Stimulated activated naive CD4-positive, alpha-beta T cell (primary cell): ENCODE data around the gene KNDC1.

Experiments used
- DNase-seq, 6 experiments: peaks; one replicate each; lab custom pipeline; 2025; lab: John Stamatoyannopoulos, UW

Gene KNDC1

DNA sequence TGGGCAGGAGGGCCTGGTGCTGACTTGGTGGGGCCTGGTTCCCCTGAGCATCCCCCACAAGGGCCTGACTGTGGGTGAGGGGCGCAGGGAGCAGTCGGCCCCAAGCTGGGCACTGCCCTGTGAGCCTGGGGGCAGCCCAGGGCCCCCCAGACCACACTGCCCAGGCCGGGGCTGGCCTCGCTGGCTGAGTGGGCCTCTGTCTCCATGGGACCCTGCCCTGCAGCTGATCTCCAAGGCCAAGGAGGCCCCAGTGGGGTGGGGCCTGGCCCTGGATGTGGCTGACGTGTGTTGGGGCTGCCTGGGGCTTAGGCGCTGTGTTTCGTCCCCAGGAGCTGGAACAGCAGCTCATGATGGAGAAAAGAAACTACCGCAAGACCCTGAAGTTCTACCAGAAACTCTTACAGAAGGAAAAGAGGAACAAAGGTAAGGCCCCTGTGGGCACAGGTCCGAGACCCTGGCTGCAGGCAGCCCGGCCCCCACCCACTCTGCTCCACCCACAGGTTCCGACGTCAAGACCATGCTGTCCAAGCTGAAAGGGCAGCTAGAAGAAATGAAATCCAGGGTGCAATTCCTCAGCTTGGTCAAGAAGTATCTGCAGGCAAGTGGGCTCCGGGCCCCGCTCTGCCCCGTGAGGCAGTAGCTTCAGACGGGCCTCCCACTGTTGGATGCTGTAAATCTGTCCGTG is 46.5 kb downstream of the KNDC1 start:
- no peak for DNase-seq

GRCh38 chr10:133207041-133207600 is 47.1 kb downstream of the KNDC1 start:
- no peak for DNase-seq

GRCh38 chr10:133207627-133208026 is 47.6 kb downstream of the KNDC1 start:
- DNase-seq = no peak

- no peak for DNase-seq
These were observed 48.4 kb downstream of the KNDC1 start for GRCh38 chr10:133208466-133208865.

- no peak for DNase-seq
These were observed 49.1 kb downstream of the KNDC1 start for GRCh38 chr10:133209117-133209516.

DNA sequence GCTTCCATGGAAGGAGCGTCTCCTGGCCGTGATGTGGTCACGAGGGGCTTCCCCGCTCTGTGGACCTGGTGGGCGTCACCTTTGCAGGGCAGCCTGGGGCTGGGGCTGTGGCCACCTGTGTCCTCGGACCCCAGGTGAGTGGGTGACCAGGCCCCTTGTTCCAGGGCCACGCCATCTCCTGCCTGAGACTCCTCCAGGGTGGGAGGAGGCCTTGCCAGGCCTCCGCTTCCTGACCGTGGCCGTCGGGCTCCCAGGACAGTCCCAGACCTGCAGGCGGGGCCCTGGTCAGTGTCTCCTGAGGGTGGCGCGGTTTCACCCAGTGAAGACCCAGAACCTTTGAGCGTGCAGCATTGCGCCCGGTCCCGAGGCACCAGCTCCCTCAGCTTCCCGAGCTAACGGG is 49.6 kb downstream of the KNDC1 start:
- DNase-seq = no peak

- DNase-seq = no peak
These were observed 50.5 kb downstream of the KNDC1 start for GRCh38 chr10:133210398-133211140.

- no peak for DNase-seq
These were observed 51.3 kb downstream of the KNDC1 start for GRCh38 chr10:133211141-133211830.

DNA sequence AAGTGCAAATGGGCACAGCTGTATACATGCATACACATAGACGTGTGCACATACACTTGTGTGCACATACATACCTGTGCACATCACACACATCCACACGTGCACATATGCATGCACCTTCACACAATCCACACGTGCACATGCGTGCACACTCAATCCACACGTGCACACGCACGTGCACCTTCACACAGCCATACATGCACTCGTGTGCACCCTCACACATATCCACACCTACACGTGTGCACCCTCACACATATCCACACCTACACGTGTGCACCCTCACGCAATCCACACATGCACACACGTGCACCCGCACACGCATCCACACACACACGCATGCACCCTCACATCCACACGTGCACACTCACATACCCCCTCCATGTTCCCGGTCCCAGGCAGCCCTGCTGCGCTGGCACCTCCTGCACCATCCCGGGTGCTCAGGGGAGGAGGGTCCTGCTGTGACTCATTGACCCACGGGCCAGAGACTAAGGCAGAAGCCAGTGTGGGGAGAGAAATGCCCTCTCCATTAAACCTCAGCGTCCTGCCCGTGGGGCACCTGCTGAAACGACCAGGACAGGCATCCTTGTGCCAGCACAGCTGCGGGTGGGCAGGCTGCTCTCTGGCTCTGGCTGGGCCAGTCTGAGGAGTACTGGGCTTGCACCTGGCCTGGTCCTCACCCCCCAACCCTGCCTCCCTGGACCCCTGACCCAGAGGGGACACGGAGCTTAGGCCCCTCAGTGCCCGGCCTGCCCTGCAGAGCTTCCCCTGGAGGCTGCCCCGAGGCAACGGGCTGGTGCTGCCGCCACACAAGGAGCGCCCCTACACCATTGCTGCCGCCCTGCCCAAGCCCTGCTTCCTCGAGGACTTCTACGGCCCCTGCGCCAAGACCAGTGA is 52.2 kb downstream of the KNDC1 start:
- DNase-seq = no peak

- DNase-seq = no peak
These were observed 53.0 kb downstream of the KNDC1 start for GRCh38 chr10:133212853-133213494.

DNA sequence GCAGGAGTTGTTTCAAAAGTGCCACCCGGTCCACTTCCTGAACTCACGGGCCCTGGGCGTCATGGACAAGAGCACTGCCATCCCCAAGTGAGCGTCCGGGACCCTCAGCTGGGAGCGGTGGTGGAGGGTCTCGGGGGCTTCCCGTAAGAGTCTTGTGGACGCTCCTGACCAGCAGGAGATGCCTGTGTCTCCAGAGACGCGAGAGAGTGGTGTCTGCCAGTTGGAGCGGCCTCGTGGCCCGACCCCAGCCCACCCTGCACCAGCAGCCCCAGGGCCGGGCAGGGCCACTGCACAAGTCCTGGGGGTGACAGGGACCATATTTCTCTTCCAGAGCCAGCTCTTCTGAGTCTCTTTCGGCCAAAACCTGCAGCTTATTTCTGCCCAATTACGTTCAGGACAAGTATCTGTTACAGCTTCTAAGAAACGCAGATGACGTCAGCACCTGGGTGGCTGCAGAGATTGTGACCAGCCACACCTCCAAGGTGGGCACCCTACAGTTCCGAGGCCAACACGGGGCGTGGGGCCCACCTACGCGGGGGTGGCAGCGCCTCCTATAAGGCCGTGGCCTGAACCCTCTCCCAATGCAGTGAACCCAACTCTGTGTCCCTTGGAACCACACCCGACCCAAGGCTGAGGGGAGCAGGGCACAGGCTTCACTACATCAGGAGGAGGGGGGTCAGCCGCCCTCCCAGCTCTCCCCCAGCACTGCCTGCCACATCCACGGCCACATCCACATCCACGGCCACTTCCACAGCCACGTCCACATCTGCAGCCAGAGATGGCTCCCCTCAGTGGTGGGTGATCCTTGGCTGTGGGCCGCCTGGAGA is 53.8 kb downstream of the KNDC1 start:
- DNase-seq = no peak

- DNase-seq = no peak
These were observed 54.7 kb downstream of the KNDC1 start for GRCh38 chr10:133214468-133215410.

DNA sequence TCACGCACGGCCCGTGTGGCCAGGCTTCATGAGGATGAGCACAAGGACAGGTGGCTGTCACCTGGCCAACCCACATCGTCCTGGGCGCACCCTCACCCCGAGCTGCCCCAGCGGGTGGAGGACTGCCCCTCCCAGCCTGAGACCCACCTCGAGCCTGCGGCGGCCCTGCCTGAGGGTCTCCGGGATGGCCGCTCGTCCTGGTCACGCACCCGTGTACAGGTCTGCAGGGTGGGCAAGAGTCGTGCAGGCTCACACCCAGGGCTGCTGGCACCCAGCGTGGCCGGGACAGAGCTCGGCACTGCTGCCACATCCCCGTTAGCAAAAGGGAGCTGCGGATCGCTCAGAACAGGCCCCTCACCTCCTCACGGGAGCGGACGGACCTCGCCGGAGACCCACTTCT is 55.6 kb downstream of the KNDC1 start:
- DNase-seq = no peak

GRCh38 chr10:133216776-133217175 is 56.8 kb downstream of the KNDC1 start:
- no peak for DNase-seq

- DNase-seq = no peak
These were observed 58.0 kb downstream of the KNDC1 start for GRCh38 chr10:133217800-133218589.

DNA sequence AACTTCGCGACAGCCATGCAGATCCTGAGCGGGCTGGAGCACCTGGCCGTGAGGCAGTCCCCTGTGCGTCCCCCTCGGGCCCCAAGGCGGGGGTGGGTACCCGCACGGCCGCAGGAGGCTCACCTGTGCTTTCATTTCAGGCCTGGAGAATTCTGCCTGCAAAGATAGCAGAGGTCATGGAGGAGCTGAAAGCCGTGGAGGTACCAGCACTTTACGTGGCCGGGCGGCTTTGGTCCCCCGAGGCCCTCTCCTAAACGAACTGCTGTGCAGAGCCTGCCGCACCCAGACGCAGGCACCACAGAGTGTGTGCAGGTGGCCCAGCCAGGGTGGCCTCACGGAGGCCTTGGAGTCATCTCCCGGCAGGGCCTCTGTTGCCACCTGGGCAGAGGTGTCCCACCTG is 58.9 kb downstream of the KNDC1 start:
- no peak for DNase-seq

DNA sequence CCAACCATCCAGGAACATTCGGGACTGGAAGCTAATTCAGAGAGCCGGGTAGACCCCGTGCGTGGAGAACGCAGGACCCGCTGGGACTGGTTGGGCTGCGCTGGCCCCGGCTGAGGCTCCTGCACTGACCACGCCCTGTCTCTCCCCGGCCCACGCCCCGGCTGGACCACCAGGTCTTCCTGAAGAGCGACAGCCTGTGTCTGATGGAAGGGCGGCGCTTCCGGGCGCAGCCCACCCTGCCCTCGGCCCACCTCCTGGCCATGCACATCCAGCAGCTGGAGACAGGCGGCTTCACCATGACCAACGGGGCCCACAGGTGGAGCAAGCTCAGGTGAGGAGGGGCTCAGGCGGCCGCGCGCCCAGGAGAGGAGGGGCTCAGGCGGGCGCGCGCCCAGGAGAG is 59.8 kb downstream of the KNDC1 start:
- DNase-seq = no peak

DNA sequence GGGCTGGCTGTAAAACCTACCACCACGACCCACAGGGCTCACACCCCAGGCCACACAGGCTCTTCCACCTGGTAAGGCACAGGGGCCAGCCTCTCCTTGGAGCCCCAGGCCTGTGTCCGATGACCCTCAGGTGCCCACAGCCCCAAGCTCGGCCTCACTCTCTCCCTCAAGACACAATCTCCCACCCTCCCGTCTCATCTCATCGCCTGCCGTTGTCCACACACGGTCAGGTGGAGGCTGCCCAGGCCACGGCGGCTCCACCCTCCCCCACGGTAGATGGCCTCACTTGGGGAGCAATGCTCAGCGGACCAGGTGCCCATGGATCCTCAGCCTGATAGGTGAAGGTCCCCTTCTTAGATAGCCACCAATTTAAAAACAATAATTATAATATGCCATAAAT is 61.3 kb downstream of the KNDC1 start:
- DNase-seq = no peak
